ENCODE measurements around the gene SLFN12L.
"Not testable (repeated sequence)": the region's sequence is repeated elsewhere in the genome, so short reads cannot be mapped to it uniquely, and the experiment has no call there.

Gene SLFN12L

DNA sequence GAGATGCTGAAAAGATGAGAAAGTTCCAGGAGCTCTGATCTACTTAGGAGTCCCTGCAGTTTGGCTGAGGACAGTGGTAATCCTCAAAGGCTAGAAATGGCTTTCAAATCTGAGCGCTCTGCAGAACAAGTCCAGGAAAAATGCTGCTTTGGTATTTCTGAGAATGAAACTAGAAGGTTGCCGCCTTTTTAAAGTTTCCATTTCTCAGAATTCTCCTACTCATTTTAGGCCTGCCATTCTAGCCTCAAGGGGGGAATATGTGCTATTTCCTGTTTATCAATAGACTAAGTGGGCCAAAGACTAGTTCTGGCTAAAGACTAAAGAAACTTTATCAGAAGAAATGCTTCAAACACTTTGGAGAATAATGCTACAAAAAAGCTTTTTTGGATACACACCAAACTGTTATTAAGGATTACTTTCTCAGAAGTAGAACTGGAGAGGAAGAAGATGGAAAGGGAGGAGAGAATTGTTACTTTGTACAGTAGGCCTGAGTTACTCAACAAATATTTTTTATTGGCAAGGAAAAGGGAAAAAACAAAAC is at the start of gene SLFN12L:
TSS of gene SLFN12L (minus strand) at position 78 of the 541 bp plus-strand sequence. CDS start 15,314 bp downstream, outside the sequence.
- peak; percentile 78 for DNase-seq

DNA sequence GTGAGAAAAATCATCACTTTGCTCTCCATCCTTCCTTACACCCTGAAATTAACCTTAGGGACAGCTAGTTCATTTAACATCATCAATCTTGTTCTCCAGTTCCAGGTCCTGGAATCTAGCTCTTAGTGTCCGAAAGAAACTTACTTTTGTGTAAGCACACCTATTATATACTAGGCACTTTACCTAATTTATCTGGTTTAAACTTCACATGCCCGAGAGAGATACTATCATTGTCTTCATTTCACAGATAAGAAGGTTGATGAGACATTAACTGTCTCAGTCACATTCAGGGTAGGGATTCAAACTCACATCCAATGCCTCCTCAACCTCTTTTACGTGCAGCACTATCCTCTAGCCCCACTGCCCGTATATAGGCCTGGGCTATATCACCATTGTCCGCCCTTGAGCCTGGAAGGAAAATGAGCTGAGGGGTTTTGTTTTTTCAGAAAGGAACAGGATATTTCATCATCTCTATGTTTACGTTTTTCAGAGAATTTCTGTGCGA is 49.1 kb upstream of the SLFN12L start:
- DNase-seq: no peak

DNA sequence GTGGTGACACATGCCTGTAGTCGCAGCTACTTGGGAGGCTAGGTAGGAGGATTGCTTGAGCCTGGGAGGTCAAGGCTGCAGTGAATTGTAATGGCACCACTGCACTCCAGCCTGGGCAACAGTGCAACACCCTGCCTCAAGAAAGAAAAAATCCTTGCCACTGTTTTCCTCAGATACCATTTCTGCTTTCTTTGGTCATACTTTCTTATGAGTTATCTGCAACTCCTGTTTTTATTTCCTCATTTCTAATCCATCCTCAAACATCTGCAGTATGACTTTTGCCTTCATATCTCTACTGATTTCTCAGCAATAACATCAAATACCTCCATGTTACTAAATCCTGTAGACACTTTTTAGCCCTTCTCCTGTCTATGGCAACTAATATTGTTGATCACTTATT is 46.6 kb upstream of the SLFN12L start:
- DNase-seq: no peak

DNA sequence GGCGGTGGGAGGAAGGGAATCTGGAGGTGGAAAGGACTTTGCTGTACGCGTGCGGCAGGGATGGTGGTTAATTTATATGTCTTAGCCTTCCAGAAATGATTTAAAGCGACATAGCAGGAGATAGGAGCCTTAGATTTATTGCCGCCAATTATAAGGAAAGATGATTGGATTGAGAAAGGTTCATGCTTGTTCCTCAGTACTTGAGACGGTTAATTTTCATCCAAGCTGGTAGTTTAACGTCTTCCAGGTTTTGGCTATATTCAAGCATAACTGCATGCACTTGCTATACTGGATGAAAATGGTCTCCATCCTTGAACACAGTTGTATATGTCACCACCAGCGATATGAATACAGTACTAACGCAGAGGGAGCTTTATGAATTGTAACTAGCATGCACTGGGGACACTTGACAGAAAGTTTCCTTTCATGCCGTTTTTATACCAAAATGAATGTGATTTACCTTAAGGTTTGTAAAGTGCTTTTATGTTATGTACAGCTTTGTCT is 41.5 kb upstream of the SLFN12L start:
- peak; percentile 7 for DNase-seq

DNA sequence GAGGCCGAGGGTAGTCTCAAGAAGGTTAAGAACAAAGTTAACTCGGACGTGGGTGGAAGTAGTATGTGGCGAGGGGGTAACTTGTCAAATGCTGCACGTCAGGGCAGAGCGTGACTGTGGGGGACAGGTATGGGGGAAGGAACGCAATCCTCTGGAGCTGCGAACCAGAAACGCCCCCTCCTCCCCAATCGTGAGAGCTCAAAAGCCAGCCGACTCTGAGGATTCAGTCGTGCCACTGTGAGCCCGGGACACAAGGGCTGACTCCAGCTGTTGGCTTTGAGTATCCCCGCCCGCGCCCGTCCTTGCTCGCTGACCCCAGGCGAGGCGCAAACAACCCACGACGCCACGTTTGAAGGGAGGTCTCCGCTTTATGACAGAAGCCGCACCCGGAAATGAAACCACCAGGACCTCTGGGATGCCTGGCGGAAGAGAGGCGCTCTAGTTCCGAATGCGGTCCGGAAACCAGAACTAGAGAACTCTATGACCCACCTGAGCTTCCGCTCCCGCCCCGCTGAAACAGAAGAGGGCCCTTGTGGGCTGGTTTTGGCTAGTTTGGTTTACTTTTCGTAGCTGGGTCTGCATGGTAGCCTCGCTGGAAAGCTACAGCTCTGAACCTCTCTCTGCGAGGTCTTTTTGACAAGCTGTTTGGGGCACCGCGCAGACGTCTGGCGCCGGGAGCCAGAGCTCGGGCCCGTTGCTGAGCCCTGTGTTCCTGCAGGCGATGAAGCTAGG is 40.9 kb upstream of the SLFN12L start, which contains the start of gene PEX12:
TSS of gene PEX12 (minus strand) at position 375 of the 732 bp plus-strand sequence. CDS start 550 bp downstream, outside the sequence.
- DNase-seq: peak; percentile 93

DNA sequence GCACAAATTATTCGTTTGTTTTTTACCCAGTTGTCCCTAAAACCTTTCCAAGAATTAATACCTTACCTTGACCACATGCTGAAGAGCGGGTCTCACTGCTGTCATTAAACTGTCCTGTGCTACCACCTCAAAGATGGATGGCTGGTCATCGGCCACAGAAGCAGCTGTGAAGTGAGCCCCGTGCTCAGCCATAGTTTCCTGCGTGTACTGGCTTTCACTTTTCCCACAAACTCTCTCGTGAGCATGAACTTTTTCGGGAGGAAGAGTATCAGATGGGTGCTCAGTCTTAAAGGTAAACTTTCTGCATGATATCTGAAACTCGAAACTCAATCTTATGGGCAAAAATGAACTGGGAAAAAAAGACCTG is 40.3 kb upstream of the SLFN12L start:
- DNase-seq: peak; percentile 26

DNA sequence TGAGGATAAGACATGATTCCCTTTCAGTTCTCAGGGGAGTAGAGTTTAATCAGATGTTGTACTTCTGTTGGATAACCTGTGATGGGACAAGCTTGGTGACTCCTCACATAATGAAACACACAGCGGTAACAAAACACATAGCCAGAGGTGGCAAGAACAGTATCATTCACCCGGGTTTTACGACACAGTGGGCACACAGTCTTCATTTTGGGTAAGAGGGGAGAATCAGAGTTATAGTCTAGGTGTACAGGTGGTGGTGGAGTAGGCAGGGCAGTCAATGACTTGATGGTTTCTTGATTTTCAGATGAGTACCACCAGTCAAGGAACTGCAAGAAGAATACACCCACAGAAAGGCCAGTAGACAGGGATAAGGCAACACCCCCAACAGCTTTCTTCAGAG is 38.3 kb upstream of the SLFN12L start:
- no peak for DNase-seq

DNA sequence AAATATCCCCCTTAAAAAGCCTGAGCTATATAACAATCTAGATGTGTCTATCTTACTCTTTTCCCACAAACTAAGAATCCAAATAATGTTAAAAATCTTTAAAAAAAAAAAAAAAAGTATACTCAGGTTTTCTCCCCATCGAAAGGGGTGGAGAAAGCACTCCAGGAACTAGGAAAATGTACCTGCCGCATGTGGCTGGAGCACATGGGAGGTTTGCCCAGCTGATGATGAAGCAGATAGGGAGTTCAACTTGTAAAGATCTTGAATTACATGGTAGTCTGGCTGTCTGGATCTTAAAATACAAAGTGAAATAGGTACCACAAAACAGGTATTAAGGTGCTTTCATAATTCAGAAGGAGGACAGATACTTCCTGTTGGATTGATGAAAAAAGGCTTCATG is 31.9 kb upstream of the SLFN12L start:
- no peak for DNase-seq

DNA sequence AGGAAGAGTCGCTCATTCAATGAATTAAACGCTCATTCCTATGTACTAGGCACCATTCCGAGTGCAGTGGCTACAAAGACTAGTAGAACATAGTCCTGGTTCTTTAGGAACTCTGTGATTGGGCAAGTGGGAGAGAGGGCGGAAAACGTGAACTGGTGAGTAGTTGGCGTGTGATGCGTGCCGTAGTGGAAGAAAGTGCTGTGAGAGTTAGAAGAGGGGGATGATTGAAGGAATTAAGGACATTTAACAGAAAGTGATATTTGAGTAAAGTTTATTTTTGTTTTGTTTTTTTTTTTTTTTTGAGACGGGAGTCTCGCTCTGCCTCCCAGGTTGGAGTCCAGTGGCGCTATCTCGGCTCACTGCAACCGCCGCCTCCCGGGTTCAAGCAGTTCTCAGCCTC is 31.1 kb upstream of the SLFN12L start:
- DNase-seq: peak; percentile 42

DNA sequence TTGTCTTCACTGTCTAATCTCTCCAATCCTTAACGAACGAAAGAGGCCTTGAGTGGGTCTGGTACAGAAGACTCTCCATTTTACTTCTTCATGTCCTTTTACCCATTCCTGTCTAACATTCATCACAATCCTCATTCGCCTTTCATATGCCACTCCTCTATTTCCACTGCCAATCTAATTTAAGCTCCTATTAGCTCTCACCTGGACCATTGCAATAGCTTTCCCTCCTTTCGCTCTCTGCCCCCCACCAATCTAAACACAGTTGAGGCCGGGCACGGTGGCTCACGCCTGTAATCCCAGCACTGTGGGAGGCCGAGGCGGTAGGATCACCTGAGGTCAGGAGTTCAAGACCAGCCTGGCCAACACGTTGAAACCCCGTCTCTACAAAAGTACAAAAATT is 29.5 kb upstream of the SLFN12L start:
- no peak for DNase-seq

DNA sequence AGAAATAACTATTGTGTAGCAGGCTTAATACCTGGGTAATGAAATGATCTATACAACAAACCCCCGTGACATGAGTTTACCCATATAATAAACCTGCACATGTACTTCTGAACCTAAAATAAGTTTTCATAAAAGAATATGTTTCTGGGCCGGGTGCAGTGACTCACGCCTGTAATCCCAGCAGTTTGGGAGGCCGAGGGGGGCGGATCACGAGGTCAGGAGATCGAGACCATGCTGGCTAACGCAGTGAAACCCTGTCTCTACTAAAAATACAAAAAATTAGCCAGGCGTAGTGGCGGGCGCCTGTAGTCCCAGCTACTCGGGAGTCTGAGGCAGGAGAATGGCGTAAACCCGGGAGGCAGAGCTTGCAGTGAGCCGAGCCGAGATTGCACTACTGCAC is 25.7 kb upstream of the SLFN12L start:
- not testable (repeated sequence) for DNase-seq

DNA sequence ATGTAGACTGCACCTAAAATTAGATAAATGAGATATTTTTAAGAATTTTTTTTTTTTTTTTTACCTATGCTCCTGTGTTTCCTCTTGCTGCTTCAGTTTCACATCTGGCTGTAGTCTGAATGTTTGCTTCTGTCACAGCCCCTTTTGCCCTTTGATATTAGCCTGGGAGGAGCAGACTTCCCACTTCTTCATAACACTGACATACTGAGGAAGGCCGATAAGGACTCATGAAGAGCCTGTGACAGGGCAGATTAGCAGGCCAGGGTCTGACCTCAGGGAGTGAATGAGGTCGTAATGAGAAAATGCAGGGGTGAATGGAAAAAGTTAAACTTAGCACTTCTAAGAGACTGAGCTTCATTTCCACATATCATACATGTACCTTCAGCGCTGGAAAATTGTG is 23.2 kb upstream of the SLFN12L start, which contains the start of gene SLFN14:
TSS of gene SLFN14 (minus strand) at position 117 of the 400 bp plus-strand sequence. CDS start 2,757 bp downstream, outside the sequence.
- no peak for DNase-seq

DNA sequence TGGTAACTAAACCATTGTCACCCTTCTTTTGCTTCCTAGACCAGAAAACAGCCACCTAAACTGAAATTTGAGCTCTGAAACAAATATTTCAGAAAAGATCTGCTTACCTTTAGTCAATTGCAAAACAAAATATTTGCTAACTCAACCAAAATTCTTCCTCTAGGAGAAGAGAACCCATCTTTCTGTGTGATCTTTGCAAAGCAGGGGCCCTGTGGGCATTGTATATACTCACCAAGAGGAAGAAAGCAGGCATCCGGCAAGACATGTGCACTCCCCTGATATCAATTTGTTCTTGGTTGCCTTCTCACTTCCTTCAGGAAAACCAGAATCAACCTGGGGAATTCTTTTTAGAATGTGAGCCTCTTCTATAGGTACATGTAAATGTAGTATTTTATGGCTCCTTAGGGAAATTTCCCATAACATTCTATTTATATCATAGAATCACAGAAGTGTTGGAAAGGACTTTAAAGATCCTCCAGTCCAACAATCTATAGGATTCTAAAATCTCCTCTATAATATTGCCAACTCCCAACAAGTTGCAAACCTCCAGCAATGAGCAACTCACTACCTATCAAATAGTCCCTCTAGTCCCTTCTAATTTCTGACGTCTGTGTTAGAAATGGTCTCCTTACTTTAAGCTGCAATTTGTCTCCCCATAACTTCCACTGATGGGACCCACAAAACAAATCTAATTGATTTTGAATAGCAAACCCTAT is 22.2 kb upstream of the SLFN12L start:
- no peak for DNase-seq

DNA sequence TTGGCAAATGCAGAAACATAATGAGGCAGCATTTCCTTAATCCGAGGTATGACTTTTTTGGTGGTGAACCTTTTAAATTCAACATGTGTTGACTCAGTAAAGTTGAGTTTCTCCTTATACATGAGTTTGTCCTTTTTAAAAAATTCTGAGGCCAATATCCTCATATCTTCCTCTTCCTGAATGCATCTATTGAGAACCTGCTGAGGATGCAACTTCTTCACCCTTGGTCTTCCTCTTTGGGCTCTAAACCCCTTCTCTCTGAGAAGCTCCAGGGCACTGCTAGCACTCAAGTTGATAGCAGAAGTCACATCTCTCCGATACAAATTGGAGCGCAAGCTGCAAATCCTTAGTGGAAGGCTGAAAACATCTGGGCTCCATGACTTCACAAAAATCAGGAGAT is 19.9 kb upstream of the SLFN12L start:
- no peak for DNase-seq

DNA sequence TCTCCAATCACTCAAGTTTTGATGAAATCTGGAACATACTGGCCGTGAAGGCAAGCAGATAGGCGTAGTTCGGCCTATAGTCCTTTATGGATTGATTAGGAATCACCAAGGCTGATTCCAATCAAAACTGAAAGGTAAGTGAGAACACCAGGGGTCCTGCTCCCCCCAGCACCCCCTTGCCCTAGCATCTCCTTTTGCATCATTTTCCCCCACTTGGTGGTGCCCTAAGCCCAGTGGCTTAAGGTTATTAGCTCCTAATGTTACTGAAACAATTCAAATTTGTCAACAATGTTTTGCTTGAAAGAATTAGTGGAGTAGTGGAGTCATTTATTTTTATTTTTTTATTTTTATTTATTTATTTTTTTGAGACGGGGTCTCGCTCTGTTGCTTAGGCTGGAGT is 18.2 kb upstream of the SLFN12L start:
- no peak for DNase-seq

DNA sequence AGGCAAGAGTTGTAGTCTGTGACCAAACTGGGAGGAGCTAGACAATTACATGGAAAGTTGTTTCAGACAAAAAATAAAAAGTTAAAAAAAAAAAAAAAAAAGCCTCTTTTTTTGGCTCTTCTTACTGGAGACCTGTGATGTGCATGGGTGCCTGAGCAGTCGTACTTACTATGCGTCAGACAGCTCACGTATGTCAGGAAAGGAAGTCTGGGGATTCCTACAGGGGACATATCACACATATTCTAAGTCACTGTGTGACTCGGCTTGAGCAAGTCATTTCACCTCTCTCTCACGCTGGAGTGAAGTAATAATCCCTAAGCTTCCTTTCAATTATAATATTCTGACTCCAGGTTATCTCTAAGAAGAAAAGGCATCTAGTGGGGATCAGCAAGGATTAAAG is 17.2 kb upstream of the SLFN12L start:
- DNase-seq: no peak

DNA sequence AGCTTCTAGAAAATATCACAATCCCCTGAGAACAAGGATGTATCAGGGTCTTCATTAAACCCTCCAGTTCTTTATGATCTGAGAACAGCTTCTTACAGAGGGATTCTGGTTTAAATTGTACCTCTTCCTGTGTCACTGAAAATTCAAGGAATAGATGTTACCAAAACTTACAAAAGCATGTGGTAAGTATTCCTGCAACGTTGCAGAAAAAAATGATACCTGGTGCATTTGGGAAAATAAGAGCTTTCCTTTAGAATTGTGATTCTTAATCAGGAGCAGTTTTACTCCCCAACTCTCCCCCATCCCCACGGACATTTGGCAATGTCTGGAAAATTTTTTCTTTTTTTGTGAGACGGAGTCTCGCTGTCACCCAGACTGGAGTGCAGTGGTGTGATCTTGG is 15.8 kb upstream of the SLFN12L start:
- DNase-seq: no peak

DNA sequence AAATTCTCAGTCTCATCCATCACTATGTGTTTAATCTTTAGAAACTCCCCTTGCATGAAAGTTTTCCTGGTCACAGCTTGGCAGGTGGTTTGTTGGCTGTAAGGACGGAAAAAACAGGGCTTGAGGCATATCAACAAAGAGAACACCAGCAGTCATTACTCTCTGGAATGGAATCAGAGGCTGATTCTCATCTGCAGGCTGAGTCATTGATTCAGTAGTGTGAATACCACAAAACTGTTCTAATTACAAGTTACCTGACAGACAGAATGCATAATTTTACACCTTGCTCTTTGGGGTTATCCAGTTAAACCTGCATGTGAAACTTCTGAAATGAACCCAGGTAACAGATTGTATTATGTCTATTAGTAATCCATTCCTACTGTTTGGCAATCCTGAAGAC is 11.5 kb upstream of the SLFN12L start:
- DNase-seq: no peak

DNA sequence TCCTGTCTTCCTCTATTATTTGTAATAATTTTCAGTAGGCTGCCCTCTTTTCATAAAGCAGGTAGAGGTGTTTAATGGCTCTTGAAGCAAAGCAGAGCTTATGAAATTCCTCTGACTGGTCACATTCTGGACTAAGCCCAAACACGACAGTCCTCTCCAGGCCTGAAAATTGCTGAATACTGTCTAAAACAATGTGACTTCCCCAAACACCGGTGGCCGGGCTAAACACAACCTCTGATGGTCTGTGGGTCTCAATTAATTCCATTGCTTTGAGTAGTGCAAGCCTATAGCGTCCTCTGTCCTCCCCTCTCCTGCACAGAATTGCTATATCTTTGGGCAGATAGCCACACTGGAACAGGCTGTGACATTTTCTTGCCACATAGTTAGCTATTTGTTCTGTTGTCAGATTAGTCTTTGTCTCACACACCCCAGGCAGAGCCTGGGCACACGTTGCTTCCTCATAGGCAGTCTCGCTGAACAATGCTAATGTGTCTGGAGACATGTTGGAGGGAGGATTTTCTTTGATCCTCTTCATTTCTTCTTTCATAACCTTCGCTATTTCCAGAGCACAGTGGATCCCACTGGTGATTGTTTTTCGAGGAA is 10.8 kb upstream of the SLFN12L start:
- DNase-seq: no peak

DNA sequence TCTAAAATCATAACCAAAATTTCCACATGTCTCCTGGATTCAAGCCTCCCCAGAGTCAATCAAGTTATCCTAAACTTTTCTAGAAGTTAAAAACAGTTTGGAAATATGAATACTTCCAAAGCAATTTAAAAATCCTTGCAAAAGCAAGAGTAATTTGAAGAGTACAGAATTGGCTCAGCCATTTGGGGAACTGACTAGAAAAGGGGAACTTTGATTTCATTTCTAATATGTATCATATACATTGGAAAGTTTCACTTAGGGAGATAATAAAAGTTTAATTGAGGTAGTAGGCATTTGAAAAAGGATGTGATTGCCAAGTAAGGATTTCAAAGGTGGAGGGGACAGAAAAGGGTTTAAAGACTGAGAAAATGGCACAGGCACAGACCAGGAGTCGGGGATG is 9.0 kb upstream of the SLFN12L start:
- no peak for DNase-seq

DNA sequence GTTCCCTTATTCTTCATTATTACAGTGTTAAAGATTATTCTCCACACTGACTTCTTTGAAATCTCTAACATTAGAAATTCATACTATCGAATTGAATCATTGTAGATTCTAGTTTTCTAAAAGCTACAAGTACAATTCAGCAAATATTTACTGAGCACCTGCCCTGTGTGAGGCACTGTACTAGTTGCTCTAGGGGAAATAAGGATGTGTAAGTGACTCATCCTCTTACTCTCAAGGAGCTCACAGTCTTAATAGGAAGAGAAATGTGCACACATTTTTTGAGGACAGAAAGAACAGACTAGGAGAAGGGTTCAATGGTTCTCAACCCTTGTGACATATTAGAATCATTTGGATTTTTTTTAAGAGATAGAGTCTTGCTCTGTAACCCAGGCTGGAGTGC is 7.7 kb upstream of the SLFN12L start:
- DNase-seq: no peak

DNA sequence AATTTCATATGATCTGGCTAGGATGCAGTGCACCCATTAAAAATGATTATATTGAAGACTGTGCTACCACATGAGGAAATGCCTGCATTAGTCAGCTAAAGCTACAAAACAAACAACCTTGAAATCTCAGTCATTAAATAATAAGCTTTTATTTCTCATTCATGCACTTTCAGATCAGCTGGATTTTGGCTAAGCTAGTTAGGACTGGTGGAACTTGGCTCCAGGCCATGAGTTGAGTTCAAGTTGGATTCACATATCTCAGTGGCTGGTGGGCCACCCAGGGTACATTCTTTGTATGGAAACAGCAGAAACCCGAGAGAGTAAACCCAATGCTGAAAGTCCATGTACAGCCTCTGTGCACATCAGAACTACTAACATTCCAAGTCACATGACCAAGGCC is 6.4 kb upstream of the SLFN12L start:
- no peak for DNase-seq

DNA sequence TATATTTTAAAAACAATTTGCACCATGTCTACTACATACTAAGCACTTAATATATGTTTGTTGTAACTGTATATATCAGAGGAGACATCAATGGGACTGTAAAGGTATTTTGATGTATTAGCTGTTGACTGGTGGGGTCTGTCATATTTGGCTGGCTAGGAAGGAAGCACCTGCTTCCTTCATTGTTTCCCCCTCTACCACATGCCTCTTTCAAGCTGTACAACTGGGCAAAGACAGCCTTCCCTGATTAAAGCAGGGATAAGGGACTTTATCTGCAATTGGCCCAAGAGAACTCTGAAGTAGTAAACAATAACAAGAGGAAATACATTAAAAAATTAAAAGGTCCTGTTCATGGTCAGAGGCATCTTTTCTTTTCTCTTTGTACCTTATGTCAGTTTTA is 5.5 kb upstream of the SLFN12L start:
- no peak for DNase-seq

Data from CD4-positive, alpha-beta T cell treated with Interleukin-21 for 1 hour (primary cell).